Right lobe of liver (tissue), 6 donors: ENCODE measurements around the gene PRM2. TPM values are rescaled to one million over a fixed set of nuclear protein-coding genes. Genes with fewer than 3 reads are reported as not detected.

Source experiments
- ATAC-seq, 4 donors: fragments of 200-7000 bp; cut with Tn5 transposase; one replicate each; pipeline ENCODE4 v1.9.1; 2020; ENCODE audit warnings: mild to moderate bottlenecking in 4 of 4, moderate library complexity in 4 of 4
- DNase-seq, 3 donors: peaks; one replicate each; pipeline ENCODE4 v3.0.0-alpha.2; 2020
- H3K27ac ChIP-seq, 3 donors: fragments of 200-600 bp; one replicate each; pipeline ENCODE4 v1.8.0; 2022
- H3K27me3 ChIP-seq, 2 donors: fragments of 200-600 bp; one replicate each; pipeline ENCODE4 v1.8.0; 2022
- H3K36me3 ChIP-seq, 4 donors: fragments of 200-600 bp; sonication (generic) in 1 of 4; one replicate each; pipeline versions ENCODE4 v1.5.1 to v1.8.0; 2017 to 2022; ENCODE audit warnings: control low read depth in 1 of 4
- H3K4me1 ChIP-seq, 4 donors: fragments of 200-600 bp; sonication (generic) in 1 of 4; one replicate each; pipeline versions ENCODE4 v1.5.1 to v1.8.0; 2017 to 2022; ENCODE audit warnings: control low read depth in 1 of 4
- H3K4me3 ChIP-seq, 3 donors: fragments of 200-600 bp; one replicate each; pipeline ENCODE4 v1.8.0; 2022
- H3K9me3 ChIP-seq, 4 donors: fragments of 200-600 bp; sonication (generic) in 1 of 4; one replicate each; pipeline versions ENCODE4 v1.5.1 to v1.8.0; 2017 to 2022; ENCODE audit warnings: control low read depth in 1 of 4
- CTCF ChIP-seq, 4 donors: fragments of 200-600 bp in 3 of 4; fragments of 450-650 bp in 1 of 4; IDR thresholded peaks; one replicate each; pipeline versions ENCODE4 v1.5.1 to v1.8.0; 2016 to 2022; ENCODE audit warnings: antibody characterized with exemption in 4 of 4, mild to moderate bottlenecking in 2 of 4
- POLR2A ChIP-seq: fragments of 450-650 bp; IDR thresholded peaks from one replicate; pipeline ENCODE4 v1.6.1; 2017; ENCODE audit warnings: antibody characterized with exemption, mild to moderate bottlenecking
- WGBS: methylation state at CpG from one replicate; pipeline ENCODE4 v1.1.6; 2018; ENCODE audit warnings: low coverage, low lambda C conversion rate; ENCODE audit not compliant: insufficient coverage; ENCODE audit errors: missing lambda C conversion rate; 5-methylcytosine and 5-hydroxymethylcytosine counted together
- intact Hi-C, 2 donors: fragments of 100-400 bp; cut with DNase I; formaldehyde crosslinking; loops; one replicate each; pipeline versions ENCODE4 v1.11.2 to v1.14.1; 2022
- microRNA-seq, 2 donors: library from miRNA; unstranded; fragments of <30 nt; microRNA quantifications; one replicate each; pipeline ENCODE4, GENCODE V29; 2019 to 2020
- small RNA-seq, 2 experiments: library from RNA; depleted of rRNA; stranded (forward); fragments of <200 nt; gene quantifications; one replicate each; pipeline ENCODE3, GENCODE V24; 2016
- total RNA-seq, 6 experiments: library from RNA; depleted of rRNA in 2 of 6; stranded (reverse); fragments of >200 nt in 2 of 6; fragmentation: NEBNext Ultra II Directional in 3 of 6; extraction: Animal tissue kit (Norgen Biotek cat#: 25700) in 3 of 6; gene quantifications; one replicate each; pipeline versions ENCODE4 v1.1.0 to v1.2.4, GENCODE V29; 2016 to 2023
- donor health status: DM: no; HTN: yes; CAD: no.
- donor health status: DM: no; HTN: no; CAD: no.
- donor health status: DM: no; HTN: no; CAD: no.
- donor health status: DM: no; HTN: yes; CAD: no.
- donor health status: DM: no; HTN: yes; CAD: no.

PRM2 gene
- total RNA-seq, 6 experiments from 2014 or later = not detected

DNA sequence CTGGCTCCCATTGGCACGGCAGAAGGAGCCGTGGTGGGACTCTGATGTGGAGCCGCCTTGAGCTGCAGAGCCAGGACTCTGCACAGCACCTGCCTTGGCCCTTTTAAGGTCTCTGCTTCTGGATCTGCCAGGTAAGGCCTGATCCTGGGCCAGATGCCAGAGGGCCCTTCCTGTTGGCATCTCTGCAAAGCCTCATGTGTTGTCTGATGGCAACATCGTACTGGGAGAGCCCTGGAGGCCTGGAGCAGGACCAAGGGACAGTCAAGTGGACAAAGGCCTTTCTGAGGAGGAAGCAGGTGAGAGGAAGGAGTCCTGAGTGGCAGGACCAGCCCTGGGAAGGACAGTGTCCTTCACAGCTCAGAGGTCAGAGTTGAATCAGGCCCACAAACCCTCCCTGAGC is 46.4 kb downstream of the PRM2 start:
- Histone ChIP-seq H3K9me3 (no peaks in the 10 kb centered on the region), H3K4me1 (peaks cover 0 to 10% (median 2%) of the 10 kb centered on the region in 4 donors), H3K27ac (no peak overlapping the region), H3K36me3 (no peaks in the 10 kb centered on the region), H3K4me3 (no peak overlapping the region), H3K27me3 (no peaks in the 10 kb centered on the region)
- ATAC-seq (peak; percentile 54 to 86 (median 82)), DNase-seq (peak; percentile 87 to 89 (median 89))
- no peak for TF ChIP-seq POLR2A
- no peak for TF ChIP-seq CTCF (IDR thresholded peaks at IDR 0.05)
- intact Hi-C loops = no loop called here
- WGBS = no CpG with 5 or more reads among the region's 4 CpGs

GRCh38 chr16:11229432-11229831 is 46.8 kb downstream of the PRM2 start:
- DNase-seq (no peak), ATAC-seq (no peak)
- H3K9me3 ChIP-seq = no peaks in the 10 kb centered on the region
- WGBS = 80% methylated on average over 2 of the region's 5 CpGs
- intact Hi-C loops = no loop called here
- H3K27me3 ChIP-seq = no peaks in the 10 kb centered on the region
- no peak overlapping the region for H3K27ac ChIP-seq
- H3K4me3 ChIP-seq = no peak overlapping the region
- TF ChIP-seq CTCF (IDR thresholded peaks at IDR 0.05) (no peak), POLR2A (no peak)
- no peaks in the 10 kb centered on the region for H3K36me3 ChIP-seq
- H3K4me1 ChIP-seq = peaks cover 0 to 10% (median 2%) of the 10 kb centered on the region in 4 donors

DNA sequence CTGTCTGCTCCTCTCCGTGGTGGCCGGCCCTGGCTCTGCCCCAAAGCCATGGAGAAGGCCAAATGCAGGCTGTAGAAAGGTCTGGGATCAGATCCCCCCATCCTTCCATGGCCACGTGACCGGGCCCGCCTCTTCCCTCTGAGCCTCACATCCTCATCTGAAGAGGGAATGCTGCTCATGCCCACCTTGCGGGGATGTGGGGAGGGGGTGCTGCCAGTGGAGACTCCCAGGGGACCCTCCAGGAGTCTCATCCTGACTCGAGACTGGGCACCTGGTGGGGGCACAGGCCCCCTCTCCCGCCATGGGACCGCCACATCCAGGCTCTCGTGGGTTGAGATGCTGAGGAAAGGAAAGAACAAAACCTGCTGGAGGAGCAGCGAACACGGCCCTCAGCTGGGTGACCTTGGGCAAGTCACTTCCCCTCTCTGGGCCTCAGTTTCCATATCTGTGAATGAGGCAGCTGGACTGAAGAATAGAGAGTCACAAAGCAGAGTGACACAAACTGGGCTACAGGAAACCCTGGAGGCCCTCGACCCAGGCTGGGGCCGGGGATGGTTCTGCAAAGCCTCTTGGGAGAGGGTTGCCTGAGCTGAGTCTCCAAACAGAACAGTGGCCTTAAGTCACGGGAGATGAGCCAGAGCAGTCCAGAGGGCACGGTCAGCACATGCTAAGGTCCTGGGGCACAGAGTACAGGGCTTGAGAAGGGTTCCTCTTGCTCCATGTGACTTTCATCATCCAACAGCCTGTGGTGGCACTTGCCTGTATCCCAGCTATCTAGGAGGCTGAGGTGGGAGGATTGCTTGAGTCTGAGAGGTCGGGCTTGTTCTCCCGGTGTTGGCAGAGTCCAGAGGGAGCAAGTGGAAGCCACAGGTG is 50.4 kb downstream of the PRM2 start:
- DNase-seq (no peak), ATAC-seq (no peak)
- Histone ChIP-seq H3K27ac (no peak overlapping the region), H3K27me3 (no peaks in the 10 kb centered on the region), H3K4me1 (peaks cover 0 to 10% (median 0%) of the 10 kb centered on the region in 4 donors), H3K36me3 (no peaks in the 10 kb centered on the region), H3K9me3 (no peaks in the 10 kb centered on the region), H3K4me3 (no peak overlapping the region)
- 49% methylated on average over 5 of the region's 18 CpGs for WGBS
- intact Hi-C loops = no loop called here
- TF ChIP-seq POLR2A (no peak), CTCF (IDR thresholded peaks at IDR 0.05) (no peak)

Small RNA genes lying within 50 kb of the gene (microRNA-seq; reads per million reads assigned to microRNA genes)
- gene MIR548H2 = 0 reads per million in 2 donors

Small RNA genes lying within 50 kb of the gene (small RNA-seq; reads per million reads assigned to genes)
- 0 reads per million in 2 experiments for gene MIR548H2
- 0 reads per million in 2 experiments for gene RF00019
- gene RF00554 = 0 reads per million in 2 experiments

Other genes starting within 250 kb of the PRM2 start
- 10 to 100 TPM in 3 of 6 experiments, 1 to 10 TPM in 2, under 1 TPM in 1; 0.88 to 26.6 (median 10.9) TPM for gene SOCS1, start 20.3 kb downstream of the PRM2 start, total RNA-seq
- gene TNP2, start 7.2 kb downstream of the PRM2 start, total RNA-seq = not detected
- not detected for gene PRM3, start 2.9 kb downstream of the PRM2 start, total RNA-seq
- gene PRM1, start 4.8 kb upstream of the PRM2 start, total RNA-seq = not detected
- gene RMI2, start 69.0 kb upstream of the PRM2 start, total RNA-seq = 1 to 10 TPM in 3 of 6 experiments, under 1 TPM in 3; 0.37 to 2.9 (median 1.0) TPM